Thyroid gland (tissue), 4 donors: ENCODE results near the gene KDELR1. TPM values are rescaled to one million over a fixed set of nuclear protein-coding genes. Genes with fewer than 3 reads are reported as not detected.

Experiments used
- DNase-seq, 2 donors: peaks; one replicate each; pipeline ENCODE4 v3.0.0-alpha.2; 2019
- H3K27ac ChIP-seq, 3 donors: fragments of 200-600 bp; sonication (generic); 1 replicate in 2 of 3; 2 replicates in 1 of 3; pipeline ENCODE4 v1.5.1; 2016 to 2019; ENCODE audit warnings: mild to moderate bottlenecking in 1 of 3, moderate library complexity in 1 of 3
- H3K27me3 ChIP-seq: fragments of 200-600 bp; sonication (generic); one replicate; pipeline ENCODE4 v1.5.1; 2019
- H3K36me3 ChIP-seq, 2 donors: fragments of 200-600 bp; sonication (generic); one replicate each; pipeline ENCODE4 v1.5.1; 2016 to 2019
- H3K4me1 ChIP-seq, 2 donors: fragments of 200-600 bp; sonication (generic); one replicate each; pipeline ENCODE4 v1.5.1; 2017 to 2019
- H3K4me3 ChIP-seq, 3 donors: fragments of 200-600 bp; sonication (generic); replicated peaks in 1 of 3; 1 replicate in 2 of 3; 2 replicates in 1 of 3; pipeline ENCODE4 v1.5.1; 2016; ENCODE audit warnings: mild to moderate bottlenecking in 1 of 3
- H3K9me3 ChIP-seq: fragments of 200-600 bp; sonication (generic); one replicate; pipeline ENCODE4 v1.5.1; 2017
- CTCF ChIP-seq, 6 experiments: fragments of 200-600 bp in 3 of 6; fragments of 450-650 bp in 3 of 6; sonication (generic) in 3 of 6; IDR thresholded peaks; one replicate each; pipeline ENCODE4 v1.5.1; 2016 to 2019; ENCODE audit warnings: antibody characterized with exemption in 6 of 6, mild to moderate bottlenecking in 2 of 6, inconsistent platforms in 1 of 6, moderate library complexity in 1 of 6
- POLR2A ChIP-seq, 2 donors: fragments of 450-650 bp; IDR thresholded peaks; one replicate each; pipeline ENCODE4 v1.6.1; 2017; ENCODE audit warnings: antibody characterized with exemption in 2 of 2, mild to moderate bottlenecking in 2 of 2, moderate library complexity in 1 of 2
- WGBS, 2 donors: methylation state at CpG; one replicate each; pipeline ENCODE4 v1.1.5; 2017; 5-methylcytosine and 5-hydroxymethylcytosine counted together
- intact Hi-C: fragments of 100-400 bp; cut with DNase I; formaldehyde crosslinking; loops from one replicate; pipeline ENCODE4 v1.15.1; 2023
- total RNA-seq, 4 donors: library from RNA; depleted of rRNA; stranded (reverse); fragments of >200 nt; gene quantifications; one replicate each; pipeline ENCODE4 v1.2.3, GENCODE V29; 2016

KDELR1 gene
- total RNA-seq, 4 donors from 2014 or later = 121 to 160 (median 141) TPM

DNA sequence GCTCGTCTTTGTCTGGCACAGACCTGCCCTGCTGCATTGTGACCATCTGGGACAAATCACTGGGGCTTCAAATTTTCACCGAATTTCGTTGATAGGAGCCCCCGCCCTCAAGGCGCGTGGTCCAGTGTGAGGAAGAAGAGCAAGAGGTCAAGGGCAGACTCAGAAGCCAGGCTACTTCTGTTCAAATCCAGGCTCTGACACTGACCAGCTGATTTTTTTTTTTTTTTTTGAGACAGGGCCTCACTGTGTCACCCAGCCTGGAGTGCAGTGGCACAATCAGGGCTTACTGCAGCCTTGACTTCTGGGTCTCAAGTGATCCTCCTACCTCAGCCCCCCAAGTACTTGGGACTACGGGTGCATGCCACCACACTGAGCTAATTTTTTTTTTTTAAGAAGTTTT lies 20.0 kb downstream of the KDELR1 start:
- WGBS, 2 donors = 76 to 79% methylated on average over 7 of the region's 7 CpGs
- Histone ChIP-seq H3K4me1 (no peaks in the 10 kb centered on the region), H3K4me3 (no peak overlapping the region), H3K27me3 (no peaks in the 10 kb centered on the region), H3K36me3 (no peaks in the 10 kb centered on the region), H3K27ac (no peak overlapping the region), H3K9me3 (no peaks in the 10 kb centered on the region)
- no peak for DNase-seq
- TF ChIP-seq POLR2A (IDR thresholded peaks at IDR 0.05) (no peak), CTCF (IDR thresholded peaks at IDR 0.05) (no peak)
- intact Hi-C loops = no loop called here

GRCh38 chr19:48370955-48371354 lies 20.4 kb downstream of the KDELR1 start:
- no peaks in the 10 kb centered on the region for H3K4me1 ChIP-seq
- no peak overlapping the region for H3K4me3 ChIP-seq
- no peak overlapping the region for H3K27ac ChIP-seq
- no peaks in the 10 kb centered on the region for H3K9me3 ChIP-seq
- 81 to 82% methylated on average over 4 of the region's 4 CpGs for WGBS, 2 donors
- DNase-seq = no peak
- TF ChIP-seq CTCF (IDR thresholded peaks at IDR 0.05) = no peak
- no peak for TF ChIP-seq POLR2A (IDR thresholded peaks at IDR 0.05)
- no peaks in the 10 kb centered on the region for H3K36me3 ChIP-seq
- H3K27me3 ChIP-seq = no peaks in the 10 kb centered on the region
- intact Hi-C loops = no loop called here

- intact Hi-C loops = no loop called here
Measured at GRCh38 chr19:48368936-48369335, 22.4 kb downstream of the KDELR1 start.

DNA sequence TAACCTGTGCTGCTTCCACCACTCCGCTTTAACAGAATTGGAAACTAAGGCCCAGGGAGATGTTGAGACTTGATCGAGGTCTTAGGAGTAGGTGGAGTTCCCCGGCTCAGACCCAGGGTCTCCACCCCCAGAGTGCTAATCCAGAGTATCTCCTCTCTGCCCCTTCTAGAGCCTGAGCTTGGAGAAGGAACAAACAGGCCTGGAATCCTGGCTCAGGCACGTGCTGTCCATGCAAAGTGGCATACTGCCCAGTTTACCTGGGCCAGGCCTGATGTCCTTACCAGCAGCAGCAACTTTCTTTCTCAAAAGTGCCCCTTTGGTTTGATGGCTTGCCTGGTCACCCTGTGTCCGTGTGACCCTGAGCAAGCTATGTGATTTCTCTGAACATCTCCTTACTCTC lies 23.5 kb downstream of the KDELR1 start:
- no peaks in the 10 kb centered on the region for H3K36me3 ChIP-seq
- H3K27ac ChIP-seq = peak overlapping the region in 1 of 3 donors; percentile 9
- peaks cover 4 to 9% of the 10 kb centered on the region in 2 donors for H3K4me1 ChIP-seq
- H3K9me3 ChIP-seq = no peaks in the 10 kb centered on the region
- no peak overlapping the region for H3K4me3 ChIP-seq
- DNase-seq = peak; percentile 72 to 74
- 58 to 71% methylated on average over 3 to 5 of the region's 5 CpGs for WGBS, 2 donors
- intact Hi-C loops = no loop called here
- TF ChIP-seq POLR2A (IDR thresholded peaks at IDR 0.05) (no peak), CTCF (IDR thresholded peaks at IDR 0.05) (no peak)
- H3K27me3 ChIP-seq = no peaks in the 10 kb centered on the region

More at GRCh38 chr19:48368936-48369335, 22.4 kb downstream of the KDELR1 start:
- Histone ChIP-seq H3K36me3 (no peaks in the 10 kb centered on the region), H3K27ac (no peak overlapping the region), H3K9me3 (no peaks in the 10 kb centered on the region), H3K4me1 (peaks cover 0 to 4% of the 10 kb centered on the region in 2 donors), H3K27me3 (no peaks in the 10 kb centered on the region), H3K4me3 (no peak overlapping the region)
- WGBS, 2 donors = 85 to 87% methylated on average over 10 to 13 of the region's 14 CpGs
- peak in 1 of 2 donors; percentile 19 for DNase-seq
- TF ChIP-seq POLR2A (IDR thresholded peaks at IDR 0.05) (no peak), CTCF (IDR thresholded peaks at IDR 0.05) (no peak)

- no peak for DNase-seq
- TF ChIP-seq CTCF (IDR thresholded peaks at IDR 0.05) = no peak
- no peak for TF ChIP-seq POLR2A (IDR thresholded peaks at IDR 0.05)
- H3K36me3 ChIP-seq = no peaks in the 10 kb centered on the region
- intact Hi-C loops = no loop called here
- H3K4me3 ChIP-seq = no peak overlapping the region
- no peaks in the 10 kb centered on the region for H3K27me3 ChIP-seq
- WGBS, 2 donors = 92 to 94% methylated on average over 9 to 11 of the region's 11 CpGs
- no peaks in the 10 kb centered on the region for H3K9me3 ChIP-seq
- no peak overlapping the region for H3K27ac ChIP-seq
- H3K4me1 ChIP-seq = peaks cover 4 to 9% of the 10 kb centered on the region in 2 donors
Measured at GRCh38 chr19:48365602-48366001, 25.7 kb downstream of the KDELR1 start.
